BJ (cell line): Measurements from ENCODE around the gene DUS1L. TPM values are rescaled to one million over a fixed set of nuclear protein-coding genes. Genes with fewer than 3 reads are reported as not detected.

Experiments used
- CTCF ChIA-PET: fragments of 350-600 bp; formaldehyde crosslinking; extraction: SDS; loops from one replicate; lab custom pipeline; 2021; ENCODE audit warnings: antibody characterized with exemption, inconsistent platforms; lab: Yijun Ruan, JAX
- POLR2A ChIA-PET: fragments of 300-600 bp; sonication (Branson Sonifier 250); formaldehyde crosslinking; extraction: SDS; loops from one replicate; lab custom pipeline; 2021; ENCODE audit warnings: antibody characterized with exemption; lab: Charles Lee
- DNase-seq: peaks from one replicate; pipeline ENCODE4 v3.0.0-alpha.2; 2011; ENCODE audit warnings: low read depth
- H3K27me3 ChIP-seq: 2 replicates; pipeline ENCODE4 v1.6.0; 2011; ENCODE audit warnings: low read length; ENCODE audit not compliant: control insufficient read depth, insufficient read depth
- H3K36me3 ChIP-seq: 2 replicates; pipeline ENCODE4 v1.5.1; 2011; ENCODE audit warnings: low read length; ENCODE audit not compliant: control insufficient read depth, insufficient read depth
- H3K4me3 ChIP-seq: 2 replicates; pipeline ENCODE4 v1.5.1; 2011; ENCODE audit warnings: low read depth, mild to moderate bottlenecking, control low read depth, low read length
- polyA plus RNA-seq: library from polyadenylated mRNA; depleted of rRNA; stranded (reverse); fragments of >200 nt; gene quantifications from 2 replicates; pipeline ENCODE4 v1.2.3, GENCODE V29; 2011
- TF ChIP-seq, protein P1 (sequence below): IDR thresholded peaks from 2 replicates; pipeline ENCODE4 v1.5.1; 2011; ENCODE audit warnings: low read depth, mild to moderate bottlenecking, control low read depth, inconsistent platforms, low read length, moderate library complexity; ENCODE audit not compliant: insufficient read depth

The DUS1L gene
- polyA plus RNA-seq, 1 experiment: 47.6 TPM

DNA sequence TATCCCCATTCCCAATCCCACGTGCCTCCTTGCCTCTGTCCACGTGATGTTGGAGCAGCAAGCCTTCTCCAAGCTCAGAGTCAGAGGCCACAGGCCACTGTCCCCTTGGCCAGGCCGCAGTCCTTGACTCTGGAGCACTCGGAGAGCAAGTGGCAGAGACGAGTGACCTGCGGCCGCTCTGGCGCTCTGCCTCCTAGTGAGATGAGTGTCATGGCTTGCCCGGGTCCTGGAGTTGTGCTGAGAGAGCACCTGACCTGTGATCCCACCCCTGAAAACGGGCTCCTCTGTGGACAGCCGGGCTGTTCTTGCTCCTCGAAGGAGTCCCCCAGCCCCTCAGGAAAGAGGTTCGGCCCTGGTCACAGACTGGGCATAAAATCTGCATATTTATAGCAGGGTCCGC, 42.4 kb upstream of the DUS1L start:
- ChIA-PET POLR2A (no interaction called here), CTCF (no interaction called here)
- TF ChIP-seq, protein P1, sequence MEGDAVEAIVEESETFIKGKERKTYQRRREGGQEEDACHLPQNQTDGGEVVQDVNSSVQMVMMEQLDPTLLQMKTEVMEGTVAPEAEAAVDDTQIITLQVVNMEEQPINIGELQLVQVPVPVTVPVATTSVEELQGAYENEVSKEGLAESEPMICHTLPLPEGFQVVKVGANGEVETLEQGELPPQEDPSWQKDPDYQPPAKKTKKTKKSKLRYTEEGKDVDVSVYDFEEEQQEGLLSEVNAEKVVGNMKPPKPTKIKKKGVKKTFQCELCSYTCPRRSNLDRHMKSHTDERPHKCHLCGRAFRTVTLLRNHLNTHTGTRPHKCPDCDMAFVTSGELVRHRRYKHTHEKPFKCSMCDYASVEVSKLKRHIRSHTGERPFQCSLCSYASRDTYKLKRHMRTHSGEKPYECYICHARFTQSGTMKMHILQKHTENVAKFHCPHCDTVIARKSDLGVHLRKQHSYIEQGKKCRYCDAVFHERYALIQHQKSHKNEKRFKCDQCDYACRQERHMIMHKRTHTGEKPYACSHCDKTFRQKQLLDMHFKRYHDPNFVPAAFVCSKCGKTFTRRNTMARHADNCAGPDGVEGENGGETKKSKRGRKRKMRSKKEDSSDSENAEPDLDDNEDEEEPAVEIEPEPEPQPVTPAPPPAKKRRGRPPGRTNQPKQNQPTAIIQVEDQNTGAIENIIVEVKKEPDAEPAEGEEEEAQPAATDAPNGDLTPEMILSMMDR: no peak
- Histone ChIP-seq H3K27me3 (no peaks in the 10 kb centered on the region), H3K36me3 (no peaks in the 10 kb centered on the region; the same call in 1 of the 2 replicates), H3K4me3 (no peak overlapping the region)
- no peak for DNase-seq

DNA sequence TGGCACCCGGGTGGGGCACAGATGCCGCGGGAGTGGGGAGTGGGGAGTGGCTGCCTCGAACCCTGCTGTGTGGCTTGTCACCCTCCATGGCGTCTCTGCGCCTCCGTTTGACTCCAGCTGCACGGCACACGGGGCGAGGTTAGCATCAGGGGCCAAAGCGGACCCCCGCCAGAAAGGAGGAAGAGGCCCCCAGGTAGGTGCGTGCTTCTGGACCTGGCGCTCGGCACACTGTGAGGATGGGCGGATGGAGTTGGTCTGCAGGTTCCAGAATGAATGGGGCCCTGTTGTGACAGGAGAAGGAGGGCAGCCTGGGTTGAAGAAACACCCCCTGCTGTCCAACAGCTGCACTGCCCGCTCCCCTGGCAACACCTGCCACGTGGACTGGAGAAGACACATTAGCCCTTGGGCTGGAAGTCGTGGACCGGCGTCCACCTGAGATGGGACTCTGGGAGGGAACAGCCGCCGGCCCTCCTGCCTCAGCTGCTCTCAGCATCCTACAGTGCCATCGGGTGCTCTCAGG, 41.8 kb upstream of the DUS1L start:
- H3K27me3 ChIP-seq: no peaks in the 10 kb centered on the region
- DNase-seq: no peak
- H3K4me3 ChIP-seq: no peak overlapping the region
- TF ChIP-seq, protein P1: peak; percentile 30
- H3K36me3 ChIP-seq: no peaks in the 10 kb centered on the region; the same call in 1 of the 2 replicates
- CTCF ChIA-PET: no interaction called here
- POLR2A ChIA-PET: no interaction called here

DNA sequence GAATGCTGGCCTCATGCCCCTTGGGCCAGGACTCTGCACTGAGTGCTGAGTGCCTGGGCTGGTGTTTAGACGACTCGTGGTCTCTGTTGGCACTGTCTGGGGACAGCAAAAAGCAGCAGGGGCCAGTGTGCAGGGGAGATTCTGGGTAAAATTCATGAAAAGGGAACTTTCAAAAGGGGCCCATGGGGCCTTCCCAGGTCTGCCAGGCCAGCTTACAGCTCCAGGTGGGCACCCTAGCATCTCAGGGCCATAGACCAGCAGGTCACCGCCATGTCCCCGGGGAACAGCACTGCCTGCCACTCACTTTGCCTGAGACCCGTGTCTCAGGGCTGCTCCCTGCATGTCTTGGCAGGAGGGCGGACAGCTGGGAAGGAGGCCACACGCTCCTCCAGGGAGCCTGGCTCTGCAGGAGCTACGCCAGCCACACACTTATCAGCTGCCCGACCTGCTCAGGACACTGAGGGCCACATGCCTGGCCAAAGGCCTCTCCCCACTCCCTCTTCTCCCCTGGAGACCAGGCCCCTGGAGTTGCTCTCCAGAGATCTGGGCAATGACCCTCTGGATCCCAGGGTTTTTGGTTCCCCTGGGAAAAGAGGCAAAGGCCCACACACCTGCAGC, 41.2 kb upstream of the DUS1L start:
- Histone ChIP-seq H3K27me3 (no peaks in the 10 kb centered on the region), H3K4me3 (no peak overlapping the region), H3K36me3 (no peaks in the 10 kb centered on the region)
- ChIA-PET POLR2A (no interaction called here), CTCF (interaction anchor here (1.0 to 2.5 kb wide), 4 partner anchors 11 to 76 kb away, joined by 3 to 10 read pairs (median 5); no protein-coding TSS in a partner anchor)
- TF ChIP-seq, protein P1: no peak
- DNase-seq: no peak

DNA sequence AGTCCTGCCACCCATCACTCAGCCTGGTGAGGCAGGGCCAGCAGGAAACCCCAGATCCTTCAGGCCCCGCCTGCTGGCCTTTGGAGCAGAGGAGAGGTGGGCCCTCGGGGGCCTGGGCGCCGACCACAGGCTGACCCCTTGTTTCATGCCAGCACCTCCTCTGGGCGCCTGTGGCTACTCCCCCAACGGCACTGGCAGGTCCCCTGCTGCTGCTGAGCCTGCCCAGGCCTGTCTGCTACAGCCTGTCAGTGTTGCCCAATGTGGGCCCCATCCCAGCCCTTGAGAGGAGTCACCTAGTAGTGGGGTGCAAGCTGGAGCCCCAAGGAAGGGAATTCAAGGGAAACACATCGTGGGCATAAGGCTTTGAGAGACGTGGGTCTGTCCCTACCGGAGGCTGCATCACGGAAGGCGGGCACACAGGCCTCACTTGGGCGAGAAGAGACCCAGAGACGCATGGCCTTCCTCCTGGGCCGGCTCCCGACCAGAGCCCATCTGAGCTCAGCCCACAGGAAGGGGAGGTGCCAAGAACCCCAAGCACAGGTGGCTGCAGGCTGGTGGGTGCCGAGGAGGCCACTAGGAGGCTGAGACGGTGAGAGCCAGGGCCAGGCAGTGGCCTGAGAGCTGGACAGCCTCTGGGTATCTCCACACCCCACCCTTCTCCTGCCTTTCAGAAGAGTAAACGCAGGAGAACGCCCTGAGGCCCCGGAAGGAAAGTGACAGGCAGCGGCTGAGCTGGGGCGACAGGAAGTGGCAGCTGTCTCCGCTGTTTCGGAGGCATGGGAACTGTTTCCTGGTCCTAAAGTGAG, 40.5 kb upstream of the DUS1L start:
- ChIA-PET POLR2A (no interaction called here), CTCF (interaction anchor here (1.0 to 2.5 kb wide), 4 partner anchors 12 to 76 kb away, joined by 3 to 10 read pairs (median 5); no protein-coding TSS in a partner anchor)
- Histone ChIP-seq H3K27me3 (no peaks in the 10 kb centered on the region), H3K4me3 (no peak overlapping the region), H3K36me3 (no peaks in the 10 kb centered on the region)
- TF ChIP-seq, protein P1: peak; percentile 55
- DNase-seq: no peak

DNA sequence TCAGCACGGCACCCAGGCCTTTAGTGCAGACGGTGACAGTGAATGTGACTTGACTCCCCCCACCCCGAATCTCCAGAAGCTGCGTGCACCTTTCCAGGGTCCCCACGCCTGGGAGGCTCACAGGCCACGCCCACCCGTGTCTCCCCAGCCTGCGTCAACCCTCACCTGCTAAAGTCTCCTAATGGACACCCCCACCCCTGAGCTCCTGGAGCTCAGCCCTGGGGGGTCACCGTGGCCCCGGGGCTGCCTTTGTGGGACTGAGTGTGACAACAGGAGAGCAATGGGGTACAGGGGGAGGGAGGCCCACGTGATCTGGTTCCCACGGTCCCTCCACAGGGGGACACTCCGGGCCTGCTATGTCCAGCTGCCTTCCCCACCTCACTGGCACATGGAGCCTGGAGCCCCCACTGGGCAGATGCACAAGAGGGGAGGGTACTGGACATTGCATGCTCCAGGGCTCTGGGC, 39.8 kb upstream of the DUS1L start:
- Histone ChIP-seq H3K36me3 (no peaks in the 10 kb centered on the region), H3K4me3 (no peak overlapping the region), H3K27me3 (no peaks in the 10 kb centered on the region)
- ChIA-PET POLR2A (interaction anchor here (0.5 kb wide), 1 partner anchor 24 kb away, joined by 5 read pairs; no protein-coding TSS in a partner anchor), CTCF (interaction anchor here (1.0 to 2.5 kb wide), 4 partner anchors 12 to 75 kb away, joined by 3 to 10 read pairs (median 5); no protein-coding TSS in a partner anchor)
- TF ChIP-seq, protein P1: no peak
- no peak for DNase-seq
